GM12801 (cell line): ENCODE measurements around the gene JPT2.

Source experiments
- CTCF ChIP-seq: IDR thresholded peaks from one replicate; pipeline ENCODE4 v1.5.1; 2011; ENCODE audit warnings: control low read depth; ENCODE audit not compliant: insufficient read length; ENCODE audit errors: extremely low read depth

The JPT2 gene

GRCh38 chr16:1677942-1678499 is at the start of gene JPT2:
JPT2 (plus strand) TSS chr16:1678279; CDS start chr16:1678313, 34 bp downstream.
- no peak for TF ChIP-seq CTCF

- TF ChIP-seq CTCF = no peak
Observed at GRCh38 chr16:1630450-1631213, 47.4 kb upstream of the JPT2 start.

- no peak for TF ChIP-seq CTCF
Observed at GRCh38 chr16:1631230-1631629, 46.8 kb upstream of the JPT2 start.

- no peak for TF ChIP-seq CTCF
Observed at GRCh38 chr16:1631931-1632637, 46.0 kb upstream of the JPT2 start.

GRCh38 chr16:1632638-1632970 is 45.5 kb upstream of the JPT2 start:
- no peak for TF ChIP-seq CTCF

GRCh38 chr16:1633310-1633709 is 44.8 kb upstream of the JPT2 start:
- no peak for TF ChIP-seq CTCF

GRCh38 chr16:1634541-1634940 is 43.5 kb upstream of the JPT2 start:
- TF ChIP-seq CTCF = no peak
